Hepatocyte (in vitro differentiated cells): Measurements from ENCODE around the gene FAM81A.

Experiments
- CTCF ChIP-seq: fragments of 200-600 bp; sonication (generic); IDR thresholded peaks from 2 replicates; pipeline ENCODE4 v1.5.1; 2016; ENCODE audit warnings: antibody characterized with exemption, mild to moderate bottlenecking; ENCODE audit not compliant: poor library complexity
- EZH2 ChIP-seq: fragments of 200-600 bp; sonication (generic); IDR thresholded peaks from 2 replicates; pipeline ENCODE4 v1.6.1; 2016; ENCODE audit warnings: antibody characterized with exemption, mild to moderate bottlenecking, borderline replicate concordance
- EZH2phosphoT487 ChIP-seq: fragments of 200-600 bp; sonication (generic); IDR thresholded peaks from one replicate; pipeline ENCODE4 v1.6.1; 2018; ENCODE audit warnings: antibody characterized with exemption, mild to moderate bottlenecking, low read depth, moderate library complexity; ENCODE audit not compliant: unreplicated experiment, severe bottlenecking

GRCh38 chr15:59396679-59397078 is 41.3 kb upstream of the FAM81A start:
- TF ChIP-seq CTCF = no peak
- no peak for TF ChIP-seq EZH2phosphoT487
- TF ChIP-seq EZH2 = no peak
